IPS DF 6.9 (cell line): Measurements from ENCODE around the gene VPS8.
A peak's percentile ranks its signal among the peaks of the same experiment; 100 is the strongest.

Source experiments
- DNase-seq: peaks from one replicate; pipeline ENCODE4 v3.0.0-alpha.2; 2013; ENCODE audit warnings: low read depth, low spot score
- H3K27ac ChIP-seq: one replicate; pipeline ENCODE4 v1.5.1; 2013; ENCODE audit warnings: low read length, control low read depth
- H3K27me3 ChIP-seq: 2 replicates; pipeline ENCODE4 v1.6.1; 2013; ENCODE audit warnings: mild to moderate bottlenecking, low read length; ENCODE audit not compliant: control insufficient read depth, insufficient read depth
- H3K36me3 ChIP-seq: 2 replicates; pipeline ENCODE4 v1.6.1; 2013; ENCODE audit warnings: low read length; ENCODE audit not compliant: control insufficient read depth, insufficient read depth
- H3K4me1 ChIP-seq: 2 replicates; pipeline ENCODE4 v1.6.1; 2013; ENCODE audit warnings: low read length; ENCODE audit not compliant: control insufficient read depth, insufficient read depth
- H3K4me3 ChIP-seq: 2 replicates; pipeline ENCODE4 v1.5.1; 2013; ENCODE audit warnings: mild to moderate bottlenecking, low read length
- H3K9me3 ChIP-seq: 2 replicates; pipeline ENCODE4 v1.6.1; 2013; ENCODE audit warnings: low read length, inconsistent platforms; ENCODE audit not compliant: control insufficient read depth, insufficient read depth
- WGBS: extraction: QIAGEN DNeasy Blood & Tissue Kit; methylation state at CpG from one replicate; pipeline ENCODE4 v1.1.7; 2013; ENCODE audit warnings: mixed read lengths, missing lambda C conversion rate; ENCODE audit not compliant: insufficient read length, insufficient coverage; 5-methylcytosine and 5-hydroxymethylcytosine counted together

Gene VPS8

DNA sequence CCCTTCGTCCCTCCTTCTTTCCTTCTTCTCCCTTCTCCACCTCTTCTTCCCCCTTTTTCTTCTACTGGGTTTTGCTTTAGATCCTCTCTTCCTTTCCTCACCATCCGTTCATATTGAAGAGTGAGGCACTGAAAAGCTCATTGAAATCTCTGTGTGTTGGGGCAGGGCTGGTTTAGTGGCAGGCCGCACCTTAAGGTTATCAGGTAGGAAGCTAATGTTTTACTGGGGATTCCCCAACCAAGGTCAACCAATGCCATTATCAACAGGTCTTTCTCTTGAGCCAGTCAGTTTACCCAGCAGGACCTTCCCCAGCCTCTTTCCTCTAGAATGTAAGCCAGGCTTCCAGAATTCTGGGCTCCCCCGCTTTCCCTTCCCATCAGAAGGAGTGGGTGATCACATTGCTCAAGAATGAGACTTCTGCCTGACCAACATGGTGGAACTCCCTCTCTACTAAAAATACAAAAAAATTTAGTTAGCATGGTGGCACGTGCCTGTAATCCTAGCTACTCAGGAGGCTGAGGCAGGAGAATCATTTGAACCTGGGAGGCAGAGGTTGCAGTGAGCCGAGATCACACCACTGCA, 11.5 kb upstream of the VPS8 start:
- no peak overlapping the region for H3K4me3 ChIP-seq
- no CpG with 5 or more reads among the region's 6 CpGs for WGBS
- DNase-seq: no peak
- no peaks in the 10 kb centered on the region for H3K4me1 ChIP-seq
- H3K36me3 ChIP-seq: no peaks in the 10 kb centered on the region
- no peaks in the 10 kb centered on the region for H3K27me3 ChIP-seq
- no peaks in the 10 kb centered on the region for H3K9me3 ChIP-seq
- H3K27ac ChIP-seq: no peak overlapping the region

DNA sequence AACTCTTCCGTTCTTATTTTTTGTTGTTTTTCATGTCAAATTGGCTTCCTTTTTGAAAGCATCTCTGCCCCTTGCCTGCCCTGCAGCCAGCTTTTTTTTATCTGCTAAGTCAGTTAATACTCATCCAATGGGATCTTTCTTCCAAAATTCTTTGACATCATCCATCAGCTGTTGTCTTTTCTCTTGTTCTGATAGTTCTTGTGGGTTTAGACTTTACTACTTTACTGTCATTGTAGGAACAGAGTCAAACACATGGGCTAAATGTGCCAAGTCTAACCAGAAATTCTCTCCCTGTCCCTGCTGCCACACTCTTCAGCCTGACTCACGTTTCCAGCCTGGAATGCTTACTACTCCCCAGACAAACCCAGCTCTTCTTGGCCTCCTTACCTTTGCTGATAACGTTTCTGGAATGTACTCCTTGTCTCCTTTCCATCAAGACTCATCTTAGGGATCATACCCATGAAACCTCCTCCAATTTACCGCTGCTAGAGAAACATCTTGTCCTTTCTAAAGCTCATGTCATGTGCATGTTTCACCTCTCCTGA, 10.7 kb upstream of the VPS8 start:
- H3K27ac ChIP-seq: no peak overlapping the region
- H3K4me1 ChIP-seq: no peaks in the 10 kb centered on the region
- no peak overlapping the region for H3K4me3 ChIP-seq
- H3K27me3 ChIP-seq: no peaks in the 10 kb centered on the region
- WGBS: 100% methylated on average over 1 of the region's 4 CpGs
- H3K36me3 ChIP-seq: no peaks in the 10 kb centered on the region
- H3K9me3 ChIP-seq: no peaks in the 10 kb centered on the region
- DNase-seq: no peak

DNA sequence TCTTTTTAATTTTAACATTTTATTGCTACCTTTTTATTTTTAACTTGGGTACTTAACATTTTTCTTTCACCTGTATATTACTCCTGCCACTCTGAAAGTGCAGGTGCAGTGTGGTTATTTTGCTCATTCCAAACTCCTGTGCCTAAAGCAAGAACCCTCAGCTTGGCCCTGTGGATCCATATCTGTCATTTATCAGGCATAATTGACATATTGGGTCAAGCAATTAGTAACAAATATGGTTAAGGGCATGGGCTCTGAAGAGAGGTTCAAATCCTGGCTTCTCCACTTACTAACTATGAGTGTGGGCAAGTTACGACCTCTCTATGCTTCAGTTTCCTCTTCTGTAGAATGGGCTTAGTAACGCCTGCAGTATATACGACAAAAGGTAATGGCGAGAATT, 9.8 kb upstream of the VPS8 start:
- Histone ChIP-seq H3K4me3 (no peak overlapping the region), H3K27ac (no peak overlapping the region), H3K4me1 (no peaks in the 10 kb centered on the region), H3K9me3 (no peaks in the 10 kb centered on the region), H3K27me3 (no peaks in the 10 kb centered on the region), H3K36me3 (no peaks in the 10 kb centered on the region)
- no peak for DNase-seq
- WGBS: no CpG with 5 or more reads among the region's 4 CpGs

DNA sequence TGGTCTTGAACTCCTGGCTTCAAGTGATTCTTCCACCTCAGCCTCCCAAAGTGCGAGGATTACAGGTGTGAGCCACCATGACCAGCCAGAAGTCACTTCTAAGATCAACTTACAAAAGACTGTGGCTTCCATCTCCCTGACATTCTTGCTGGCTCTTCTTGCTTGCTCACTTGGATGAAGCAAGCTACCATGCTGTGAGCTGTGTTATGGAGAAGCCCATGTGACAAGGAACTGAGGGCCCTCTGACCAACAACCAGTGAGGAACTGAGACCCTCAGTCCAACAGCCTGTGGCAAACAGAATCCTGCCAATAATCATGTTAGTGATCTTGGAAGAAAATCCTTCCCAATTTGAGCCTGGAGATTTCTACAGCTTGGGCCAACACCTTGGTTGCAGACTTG, 7.2 kb upstream of the VPS8 start:
- Histone ChIP-seq H3K27me3 (no peaks in the 10 kb centered on the region), H3K27ac (no peak overlapping the region), H3K9me3 (no peaks in the 10 kb centered on the region), H3K4me1 (no peaks in the 10 kb centered on the region), H3K36me3 (no peaks in the 10 kb centered on the region), H3K4me3 (no peak overlapping the region)
- no CpG with 5 or more reads among the region's 1 CpG for WGBS
- DNase-seq: no peak

DNA sequence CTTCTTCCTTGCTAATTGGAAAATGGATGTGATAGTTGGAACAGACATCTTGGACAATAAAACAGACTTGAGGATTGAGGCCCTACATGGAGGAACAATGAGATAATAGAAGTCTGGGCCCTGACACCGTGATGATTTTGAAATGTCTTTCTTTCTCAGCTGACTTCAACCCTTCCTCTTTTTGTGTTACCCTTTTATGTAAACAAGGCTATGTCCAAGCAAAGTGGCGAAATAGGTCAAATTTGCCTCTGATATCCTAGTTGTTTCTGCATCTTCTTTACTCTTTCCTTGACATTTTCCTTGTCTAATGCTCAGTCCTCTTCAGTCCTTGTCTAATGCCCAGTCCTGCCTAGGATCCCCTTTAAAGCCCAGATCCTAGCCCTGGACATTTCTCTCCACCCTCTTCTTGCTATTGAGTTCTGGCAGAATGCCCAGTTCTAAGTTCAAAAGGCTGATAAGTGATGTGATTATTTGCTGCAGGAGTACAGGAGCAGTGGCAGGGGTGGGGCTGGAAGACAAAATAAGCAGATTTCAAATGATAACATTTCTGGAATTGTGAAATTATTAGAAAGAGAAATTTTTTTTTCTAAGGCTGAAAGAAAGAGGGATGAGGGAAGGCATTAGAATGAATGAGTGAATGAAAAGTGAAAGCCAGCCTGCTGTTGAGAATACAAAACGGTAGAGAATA, 6.5 kb upstream of the VPS8 start:
- Histone ChIP-seq H3K4me1 (no peaks in the 10 kb centered on the region), H3K36me3 (no peaks in the 10 kb centered on the region), H3K27me3 (no peaks in the 10 kb centered on the region), H3K9me3 (no peaks in the 10 kb centered on the region), H3K4me3 (no peak overlapping the region), H3K27ac (no peak overlapping the region)
- no peak for DNase-seq
- no CpG with 5 or more reads among the region's 3 CpGs for WGBS

DNA sequence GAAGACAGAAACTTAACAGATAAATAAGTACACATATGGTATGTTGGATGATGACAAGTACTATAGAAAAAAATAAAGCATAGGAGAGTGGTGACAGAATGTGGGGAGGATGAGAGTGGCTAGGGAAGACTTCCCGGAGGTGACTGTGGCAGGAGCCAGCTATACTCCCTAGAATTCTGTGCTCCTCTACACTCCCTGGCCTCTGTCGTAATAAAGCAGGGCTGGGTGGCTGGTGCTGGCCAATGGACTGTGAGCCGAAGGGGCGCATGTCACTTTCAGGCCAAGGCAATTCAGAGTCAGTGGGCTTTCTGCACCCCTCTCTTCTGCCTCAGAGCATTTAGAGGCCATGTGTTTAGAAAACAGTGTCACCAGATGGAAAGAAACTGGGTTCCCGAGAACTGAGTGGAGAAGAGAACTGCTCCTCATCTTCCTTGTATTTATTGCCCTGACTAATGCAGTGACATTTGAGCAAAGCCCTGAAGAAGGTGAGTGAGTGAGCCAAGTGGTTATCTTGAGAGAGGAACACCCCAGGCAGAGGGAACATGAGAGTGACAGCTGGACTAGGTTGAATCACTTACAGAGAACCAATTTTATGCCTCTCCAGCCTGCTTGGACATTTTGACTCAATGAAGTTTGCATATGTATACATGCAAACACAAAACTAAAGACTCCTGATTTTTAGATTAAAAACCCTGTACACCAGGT, 5.2 kb upstream of the VPS8 start:
- DNase-seq: no peak
- no peak overlapping the region for H3K4me3 ChIP-seq
- no peaks in the 10 kb centered on the region for H3K9me3 ChIP-seq
- no peaks in the 10 kb centered on the region for H3K27me3 ChIP-seq
- H3K36me3 ChIP-seq: no peaks in the 10 kb centered on the region
- no peaks in the 10 kb centered on the region for H3K4me1 ChIP-seq
- no peak overlapping the region for H3K27ac ChIP-seq
- no CpG with 5 or more reads among the region's 5 CpGs for WGBS

DNA sequence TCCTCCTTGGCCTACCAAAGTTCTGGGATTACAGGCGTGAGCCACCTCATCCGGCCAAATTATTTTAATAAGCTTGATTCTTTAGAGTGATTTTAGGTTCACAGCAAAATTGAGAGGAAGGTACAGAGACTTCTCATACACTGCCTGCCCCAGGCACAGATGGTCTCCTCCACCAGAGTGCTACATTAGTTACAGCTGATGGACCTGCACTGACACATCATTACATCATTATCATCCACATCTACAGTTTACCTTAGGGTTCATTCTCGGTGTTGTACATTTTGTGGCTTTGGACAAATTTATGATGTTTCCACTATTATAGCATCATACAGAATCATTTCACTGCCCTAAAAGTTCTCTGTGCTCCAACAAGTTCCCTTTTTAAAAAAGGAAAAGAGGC, 4.4 kb upstream of the VPS8 start:
- Histone ChIP-seq H3K27ac (no peak overlapping the region), H3K4me3 (no peak overlapping the region), H3K36me3 (no peaks in the 10 kb centered on the region), H3K27me3 (no peaks in the 10 kb centered on the region), H3K9me3 (no peaks in the 10 kb centered on the region), H3K4me1 (no peaks in the 10 kb centered on the region)
- no CpG with 5 or more reads among the region's 3 CpGs for WGBS
- DNase-seq: no peak

DNA sequence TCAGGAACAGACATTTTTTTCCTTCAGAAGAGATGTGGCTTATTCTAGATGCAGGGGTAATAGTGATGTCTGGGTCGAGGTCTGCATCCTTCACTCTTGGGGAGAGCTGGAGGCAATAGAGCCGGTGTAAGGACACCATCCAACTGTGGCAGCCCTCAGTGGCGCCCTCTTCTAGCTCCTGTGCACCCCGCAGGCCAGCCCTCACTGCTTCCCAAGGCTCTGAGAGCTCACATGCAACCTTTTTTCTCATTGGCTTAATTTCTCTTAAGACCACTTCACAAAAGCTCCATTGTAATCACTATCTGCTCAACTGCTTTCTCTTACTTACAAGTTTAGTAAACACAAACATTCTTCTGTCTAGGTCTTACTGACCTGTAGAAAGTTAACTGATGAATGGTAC, 3.9 kb upstream of the VPS8 start:
- Histone ChIP-seq H3K4me1 (no peaks in the 10 kb centered on the region), H3K9me3 (no peaks in the 10 kb centered on the region), H3K4me3 (no peak overlapping the region), H3K27me3 (no peaks in the 10 kb centered on the region), H3K27ac (no peak overlapping the region), H3K36me3 (no peaks in the 10 kb centered on the region)
- WGBS: no CpG with 5 or more reads among the region's 4 CpGs
- DNase-seq: peak; percentile 31

DNA sequence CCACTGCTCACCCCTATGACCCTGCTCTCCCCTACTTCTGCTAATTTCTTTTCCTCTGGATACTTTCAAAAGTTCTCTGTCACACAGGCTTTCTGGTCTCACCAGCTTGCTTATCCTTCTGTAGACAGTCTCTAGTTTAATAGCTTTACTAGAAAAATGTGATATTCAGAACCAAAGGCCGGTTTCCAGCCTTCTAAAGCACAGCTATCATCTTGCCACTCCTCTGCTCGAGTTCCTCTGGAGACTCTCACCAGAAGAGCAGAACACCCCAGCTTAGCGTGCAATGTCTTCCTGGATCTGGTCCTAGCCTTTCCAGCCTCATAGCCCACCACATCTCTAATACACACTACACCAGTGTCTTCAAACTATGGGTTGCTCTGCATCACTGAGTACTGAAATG, 1.8 kb upstream of the VPS8 start:
- Histone ChIP-seq H3K36me3 (no peaks in the 10 kb centered on the region), H3K27me3 (no peaks in the 10 kb centered on the region), H3K4me3 (no peak overlapping the region), H3K27ac (no peak overlapping the region), H3K9me3 (no peaks in the 10 kb centered on the region), H3K4me1 (no peaks in the 10 kb centered on the region)
- DNase-seq: no peak
- no CpG with 5 or more reads among the region's 3 CpGs for WGBS

DNA sequence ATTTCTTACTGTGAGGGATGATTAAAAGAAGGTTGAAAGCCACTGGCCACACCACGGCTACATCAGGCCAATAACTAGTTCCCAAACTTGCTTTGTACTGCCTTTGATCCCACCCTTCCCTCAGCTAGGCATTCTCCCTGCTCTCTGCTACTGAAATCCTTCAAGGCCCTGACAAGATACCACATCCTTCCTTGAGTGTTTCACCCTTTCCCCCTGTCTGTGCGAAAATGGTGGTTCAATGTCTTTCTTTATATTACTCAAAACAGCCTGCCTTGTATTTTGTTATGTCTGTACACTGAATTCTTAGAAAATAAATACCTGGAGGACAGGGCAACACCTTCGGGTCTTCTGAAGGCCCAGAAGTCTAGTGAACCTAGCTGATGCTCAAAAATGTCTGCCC, 932 bp upstream of the VPS8 start:
- Histone ChIP-seq H3K4me1 (no peaks in the 10 kb centered on the region), H3K36me3 (no peaks in the 10 kb centered on the region), H3K27me3 (no peaks in the 10 kb centered on the region), H3K9me3 (no peaks in the 10 kb centered on the region), H3K27ac (no peak overlapping the region), H3K4me3 (no peak overlapping the region)
- WGBS: no CpG with 5 or more reads among the region's 3 CpGs
- no peak for DNase-seq
